Stimulated activated memory B cell treated with anti-CD40 and anti-IgM and Interleukin-4, amounts not matched to agents 10 μg/mL and 1 μg/mL and 100 μg/mL, for 72 hours (primary cell): ENCODE results near the gene GLB1L3.
"Not testable (repeated sequence)": the region's sequence is repeated elsewhere in the genome, so short reads cannot be mapped to it uniquely, and the experiment has no call there.

Experiments used
- ATAC-seq: fragments of 150-1000 bp; cut with Tn5 transposase; 2 replicates; pipeline ENCODE4 v1.10.0; 2021
- H3K27ac Mint-ChIP-seq: one replicate; pipeline ENCODE4 v1.8.0; 2022; ENCODE audit warnings: mild to moderate bottlenecking, mixed read lengths
- H3K27me3 Mint-ChIP-seq: one replicate; pipeline ENCODE4 v1.8.0; 2022; ENCODE audit warnings: mixed read lengths
- H3K36me3 Mint-ChIP-seq: one replicate; pipeline ENCODE4 v1.8.0; 2022; ENCODE audit warnings: mixed read lengths
- H3K4me1 Mint-ChIP-seq: one replicate; pipeline ENCODE4 v1.8.0; 2022; ENCODE audit warnings: mixed read lengths
- H3K4me3 Mint-ChIP-seq: one replicate; pipeline ENCODE4 v1.8.0; 2022; ENCODE audit warnings: mild to moderate bottlenecking, moderate library complexity, mixed read lengths
- H3K9me3 Mint-ChIP-seq: one replicate; pipeline ENCODE4 v1.8.0; 2022; ENCODE audit warnings: mixed read lengths

Gene GLB1L3

DNA sequence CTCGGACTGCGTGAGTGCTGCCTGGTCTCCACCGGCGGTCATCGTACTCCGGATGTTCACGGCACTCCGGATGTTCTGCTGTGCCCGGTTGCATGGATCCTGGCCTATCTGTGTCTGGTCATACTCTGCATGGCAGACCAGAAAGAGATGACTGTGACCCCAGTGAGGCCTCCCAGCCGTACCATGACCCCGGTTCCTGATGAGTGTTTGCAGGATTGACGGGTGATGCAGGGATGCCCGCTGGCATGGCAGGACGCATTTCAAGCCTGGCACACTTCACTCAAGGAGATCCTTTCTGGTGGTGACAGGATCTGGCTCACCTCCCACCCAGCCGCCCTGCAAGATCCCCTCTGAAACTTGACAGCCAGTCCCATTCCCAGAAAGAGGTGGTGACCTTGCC is 61.9 kb downstream of the GLB1L3 start:
- Mint-ChIP-seq H3K27me3 (peaks cover 30% of the 10 kb centered on the region), H3K4me3 (no peak overlapping the region), H3K27ac (no peak overlapping the region), H3K36me3 (no peaks in the 10 kb centered on the region), H3K9me3 (no peaks in the 10 kb centered on the region), H3K4me1 (no peaks in the 10 kb centered on the region)
- no peak for ATAC-seq

DNA sequence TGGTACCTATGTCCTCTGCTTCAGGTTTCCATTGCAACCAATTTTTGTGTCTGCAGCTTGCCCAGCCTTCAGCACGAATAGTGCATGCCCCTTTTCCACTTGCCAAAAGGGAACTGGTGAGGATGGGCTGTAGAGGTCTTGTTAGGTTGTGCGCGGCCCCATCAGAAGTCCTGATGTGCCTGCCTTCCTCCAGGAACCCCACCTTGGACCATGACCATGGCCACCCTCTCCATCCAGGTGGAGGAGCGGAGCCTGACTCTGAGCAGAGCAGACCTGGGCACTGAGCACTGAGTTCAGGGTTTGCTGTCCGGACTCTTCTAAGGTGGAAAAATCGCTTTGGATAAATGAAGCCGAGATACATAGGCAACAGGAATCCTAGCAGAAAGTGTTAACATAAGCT is 62.5 kb downstream of the GLB1L3 start:
- Mint-ChIP-seq H3K4me1 (no peaks in the 10 kb centered on the region), H3K36me3 (no peaks in the 10 kb centered on the region), H3K4me3 (no peak overlapping the region), H3K27me3 (peaks cover 24% of the 10 kb centered on the region), H3K9me3 (no peaks in the 10 kb centered on the region), H3K27ac (no peak overlapping the region)
- no peak for ATAC-seq

DNA sequence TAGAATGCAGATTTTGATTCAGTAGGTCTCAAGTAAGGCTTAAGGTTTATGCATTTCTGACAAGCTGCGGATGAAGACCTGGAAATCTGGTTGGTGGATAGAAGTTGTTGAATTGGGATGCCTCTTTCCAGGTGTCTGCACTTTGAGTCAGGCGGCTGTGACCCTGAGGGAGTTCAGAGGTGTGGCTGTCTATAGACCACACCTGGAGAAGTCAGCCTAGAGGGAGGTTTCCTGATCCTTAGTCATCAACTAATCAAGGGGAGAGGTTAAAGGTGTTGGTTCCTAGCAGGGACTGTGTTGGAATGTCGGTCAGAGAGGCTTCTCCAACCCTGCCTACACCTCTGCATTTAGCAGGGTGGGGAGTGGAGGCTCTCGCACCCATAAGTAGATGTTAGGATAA is 63.6 kb downstream of the GLB1L3 start:
- peaks cover 15% of the 10 kb centered on the region for H3K27me3 Mint-ChIP-seq
- no peaks in the 10 kb centered on the region for H3K9me3 Mint-ChIP-seq
- no peak overlapping the region for H3K4me3 Mint-ChIP-seq
- no peak for ATAC-seq
- H3K36me3 Mint-ChIP-seq: no peaks in the 10 kb centered on the region
- no peaks in the 10 kb centered on the region for H3K4me1 Mint-ChIP-seq
- H3K27ac Mint-ChIP-seq: no peak overlapping the region

DNA sequence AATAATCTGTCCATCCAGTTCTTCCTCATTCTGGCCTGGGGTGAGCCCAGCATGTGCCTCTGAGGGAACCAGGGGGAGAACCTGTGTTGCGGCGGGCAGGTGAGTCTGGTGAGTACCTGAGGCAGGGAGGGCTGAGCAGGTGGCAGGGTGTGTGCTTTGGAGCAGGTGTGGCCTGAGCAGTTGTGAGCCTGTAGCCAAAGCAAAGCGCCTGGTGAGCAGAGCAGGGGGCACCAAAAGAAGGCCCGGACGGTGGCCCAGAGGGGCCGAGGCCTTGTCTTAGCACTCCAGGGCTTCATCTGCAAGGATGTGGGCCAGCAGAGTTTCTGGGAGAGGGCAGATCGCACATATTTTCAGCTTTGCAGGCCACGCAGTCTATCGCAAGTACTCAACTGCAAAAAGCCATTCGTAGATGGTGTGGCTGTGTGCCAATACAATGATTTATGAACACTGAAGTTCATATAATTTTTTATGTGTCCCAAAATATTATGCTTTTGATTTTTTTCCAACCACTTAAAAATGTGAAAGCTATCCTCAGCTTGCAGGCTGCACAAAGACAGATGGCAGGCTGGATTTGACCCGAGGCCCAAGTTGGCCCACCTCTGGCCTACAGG is 64.3 kb downstream of the GLB1L3 start:
- H3K9me3 Mint-ChIP-seq: no peaks in the 10 kb centered on the region
- no peak for ATAC-seq
- no peaks in the 10 kb centered on the region for H3K36me3 Mint-ChIP-seq
- no peaks in the 10 kb centered on the region for H3K4me1 Mint-ChIP-seq
- H3K4me3 Mint-ChIP-seq: no peak overlapping the region
- H3K27ac Mint-ChIP-seq: no peak overlapping the region
- peaks cover 8% of the 10 kb centered on the region for H3K27me3 Mint-ChIP-seq

DNA sequence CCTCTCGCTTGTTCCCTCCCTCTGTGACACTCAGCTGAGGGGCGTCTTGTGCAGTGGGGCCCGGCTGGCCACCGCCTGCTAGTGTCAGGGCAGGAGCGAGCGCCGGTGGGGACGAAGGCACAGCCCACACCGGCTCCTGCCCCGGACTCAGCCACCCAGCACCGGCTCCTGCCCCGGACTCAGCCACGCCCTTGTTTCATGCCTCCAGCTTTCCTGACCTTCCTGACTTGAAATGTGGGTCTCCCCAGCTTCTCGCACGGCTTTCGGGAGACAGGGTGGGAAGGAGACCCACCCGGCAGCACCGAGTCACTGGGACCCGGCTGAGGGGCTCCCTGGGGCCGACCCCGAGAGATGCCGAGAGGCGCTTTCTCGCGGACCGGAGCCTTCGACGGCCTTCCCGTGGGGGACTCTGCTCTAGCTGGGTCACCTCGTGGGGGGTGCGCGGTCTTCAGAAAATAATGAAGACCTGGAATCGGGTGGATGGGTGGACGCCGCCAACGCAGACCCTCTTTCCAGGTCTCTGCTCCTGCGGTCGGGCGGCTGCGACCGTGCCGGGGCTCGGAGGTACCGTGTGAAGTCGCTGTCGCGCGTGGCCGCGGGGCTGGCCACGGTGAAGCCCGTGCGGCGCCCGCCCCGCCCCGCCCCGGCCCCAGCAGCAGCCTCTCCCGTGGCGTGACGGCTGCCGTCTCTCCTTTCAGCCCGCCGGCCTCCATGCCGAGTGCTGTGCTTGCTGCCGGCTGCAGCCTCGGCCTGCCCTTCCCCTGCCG is 65.8 kb downstream of the GLB1L3 start:
- ATAC-seq: no peak
- Mint-ChIP-seq H3K36me3 (no peaks in the 10 kb centered on the region), H3K4me3 (no peak overlapping the region), H3K27me3 (peaks cover 10% of the 10 kb centered on the region), H3K27ac (no peak overlapping the region), H3K4me1 (no peaks in the 10 kb centered on the region), H3K9me3 (no peaks in the 10 kb centered on the region)

DNA sequence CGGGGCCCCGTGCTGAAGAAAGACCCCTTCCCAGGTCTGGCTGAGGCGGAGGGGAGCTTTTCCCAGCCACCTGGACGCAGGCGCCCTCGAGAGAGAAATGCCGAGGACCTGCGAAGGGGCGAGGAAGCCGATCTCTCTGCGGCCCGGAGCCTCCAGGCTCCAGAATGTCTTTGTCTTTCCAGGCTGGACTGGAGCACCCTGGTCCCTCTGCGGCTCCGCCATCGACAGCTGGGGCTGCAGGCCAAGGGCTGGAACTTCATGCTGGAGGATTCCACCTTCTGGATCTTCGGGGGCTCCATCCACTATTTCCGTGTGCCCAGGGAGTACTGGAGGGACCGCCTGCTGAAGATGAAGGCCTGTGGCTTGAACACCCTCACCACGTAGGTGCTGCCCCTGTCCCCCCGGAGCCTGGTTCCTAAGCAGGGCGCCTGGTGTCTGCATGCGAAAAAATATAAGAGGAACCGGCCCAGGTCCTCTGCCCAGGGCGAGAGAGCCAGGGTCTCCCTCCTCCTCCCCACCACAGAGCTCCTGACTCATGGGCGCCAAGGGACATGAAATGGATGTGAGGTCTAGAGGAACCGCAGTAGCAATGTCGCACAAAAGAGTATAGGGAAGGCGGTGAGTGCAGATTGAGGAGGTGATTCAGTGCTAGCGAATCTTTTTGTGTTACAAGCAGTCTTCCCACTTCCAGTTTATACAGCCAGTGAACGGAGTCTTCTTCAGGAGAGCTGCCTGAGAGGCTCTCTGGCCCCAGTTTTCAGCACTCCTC is 66.6 kb downstream of the GLB1L3 start:
- Mint-ChIP-seq H3K27ac (no peak overlapping the region), H3K36me3 (no peaks in the 10 kb centered on the region), H3K9me3 (no peaks in the 10 kb centered on the region), H3K4me1 (no peaks in the 10 kb centered on the region), H3K27me3 (peaks cover 10% of the 10 kb centered on the region), H3K4me3 (no peak overlapping the region)
- ATAC-seq: no peak

DNA sequence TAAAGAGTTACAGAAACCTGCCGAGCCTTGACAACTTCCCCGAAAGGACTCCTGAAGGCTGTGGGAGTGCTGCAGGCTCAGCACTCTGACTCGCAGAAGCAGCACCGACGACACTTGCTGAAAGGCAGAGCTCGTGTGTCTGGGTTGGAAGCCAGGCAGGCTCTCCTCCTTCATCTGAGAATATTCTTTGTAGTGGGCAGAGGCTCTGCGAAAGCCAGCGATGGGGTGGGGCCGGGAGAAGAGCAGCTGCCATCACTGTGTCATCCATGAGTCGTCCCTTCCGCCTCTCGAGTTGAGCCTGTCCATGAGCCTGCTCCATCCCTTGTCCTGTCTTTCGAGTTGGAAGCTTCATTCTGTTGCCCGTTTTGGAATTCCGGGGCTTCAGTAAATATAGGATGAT is 67.5 kb downstream of the GLB1L3 start:
- peaks cover 10% of the 10 kb centered on the region for H3K27me3 Mint-ChIP-seq
- H3K27ac Mint-ChIP-seq: no peak overlapping the region
- H3K36me3 Mint-ChIP-seq: no peaks in the 10 kb centered on the region
- no peak for ATAC-seq
- no peaks in the 10 kb centered on the region for H3K4me1 Mint-ChIP-seq
- no peak overlapping the region for H3K4me3 Mint-ChIP-seq
- no peaks in the 10 kb centered on the region for H3K9me3 Mint-ChIP-seq

DNA sequence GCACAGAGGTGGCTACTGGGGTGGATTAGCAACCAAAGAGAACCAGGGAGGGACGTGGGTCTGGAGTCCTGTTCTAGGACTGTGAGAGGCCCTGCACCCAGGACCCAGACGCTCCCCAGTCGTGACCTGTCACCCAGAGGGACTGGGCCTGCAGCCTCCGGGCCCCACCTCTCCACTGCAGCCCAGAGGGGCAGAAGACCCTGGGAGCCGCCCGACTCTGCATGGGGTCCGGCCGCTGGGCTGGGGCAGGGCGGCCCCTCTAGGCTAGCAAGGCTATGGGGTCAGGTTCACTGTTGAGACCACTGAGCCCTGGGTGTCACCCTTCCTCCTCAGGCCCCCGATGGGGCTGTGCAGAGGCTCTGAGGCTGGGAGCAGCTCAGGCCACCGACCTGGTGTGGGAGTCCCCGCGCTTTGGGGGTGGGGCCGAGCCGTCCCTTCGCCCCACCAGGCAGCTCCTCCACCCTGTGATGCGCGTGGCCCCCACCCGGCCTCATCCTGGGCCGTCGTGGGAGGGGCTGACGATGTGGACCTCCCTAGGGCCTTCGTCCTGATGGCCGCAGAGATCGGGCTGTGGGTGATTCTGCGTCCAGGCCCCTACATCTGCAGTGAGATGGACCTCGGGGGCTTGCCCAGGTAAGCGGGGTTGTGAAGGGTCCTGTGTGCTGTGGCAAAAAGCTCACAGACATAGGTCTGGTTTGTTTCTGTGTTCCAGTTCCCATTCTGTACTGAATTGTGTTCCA is 68.5 kb downstream of the GLB1L3 start:
- not testable (repeated sequence) for H3K4me3 Mint-ChIP-seq, H3K36me3 Mint-ChIP-seq, H3K27ac Mint-ChIP-seq, H3K9me3 Mint-ChIP-seq, H3K4me1 Mint-ChIP-seq
- ATAC-seq: peak; percentile 18
- peaks cover 10% of the 10 kb centered on the region for H3K27me3 Mint-ChIP-seq

DNA sequence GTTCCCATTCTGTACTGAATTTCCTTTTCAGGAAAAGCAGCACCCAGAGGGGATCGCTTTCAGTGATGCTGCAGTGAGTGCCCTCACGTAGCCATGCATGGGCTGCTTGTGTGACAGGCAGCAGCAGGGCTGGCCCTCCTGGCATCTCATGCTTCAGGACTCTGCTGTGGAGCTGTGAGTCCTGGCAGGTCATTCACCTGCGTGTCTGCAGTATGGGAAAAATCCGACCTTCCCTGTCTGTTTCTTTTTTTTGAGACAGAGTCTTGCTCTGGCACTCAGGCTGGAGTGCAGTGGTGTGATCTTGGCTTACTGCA is 69.0 kb downstream of the GLB1L3 start:
- no peaks in the 10 kb centered on the region for H3K9me3 Mint-ChIP-seq
- peaks cover 10% of the 10 kb centered on the region for H3K27me3 Mint-ChIP-seq
- H3K4me3 Mint-ChIP-seq: no peak overlapping the region
- H3K4me1 Mint-ChIP-seq: peaks cover 12% of the 10 kb centered on the region
- no peaks in the 10 kb centered on the region for H3K36me3 Mint-ChIP-seq
- no peak for ATAC-seq
- no peak overlapping the region for H3K27ac Mint-ChIP-seq

DNA sequence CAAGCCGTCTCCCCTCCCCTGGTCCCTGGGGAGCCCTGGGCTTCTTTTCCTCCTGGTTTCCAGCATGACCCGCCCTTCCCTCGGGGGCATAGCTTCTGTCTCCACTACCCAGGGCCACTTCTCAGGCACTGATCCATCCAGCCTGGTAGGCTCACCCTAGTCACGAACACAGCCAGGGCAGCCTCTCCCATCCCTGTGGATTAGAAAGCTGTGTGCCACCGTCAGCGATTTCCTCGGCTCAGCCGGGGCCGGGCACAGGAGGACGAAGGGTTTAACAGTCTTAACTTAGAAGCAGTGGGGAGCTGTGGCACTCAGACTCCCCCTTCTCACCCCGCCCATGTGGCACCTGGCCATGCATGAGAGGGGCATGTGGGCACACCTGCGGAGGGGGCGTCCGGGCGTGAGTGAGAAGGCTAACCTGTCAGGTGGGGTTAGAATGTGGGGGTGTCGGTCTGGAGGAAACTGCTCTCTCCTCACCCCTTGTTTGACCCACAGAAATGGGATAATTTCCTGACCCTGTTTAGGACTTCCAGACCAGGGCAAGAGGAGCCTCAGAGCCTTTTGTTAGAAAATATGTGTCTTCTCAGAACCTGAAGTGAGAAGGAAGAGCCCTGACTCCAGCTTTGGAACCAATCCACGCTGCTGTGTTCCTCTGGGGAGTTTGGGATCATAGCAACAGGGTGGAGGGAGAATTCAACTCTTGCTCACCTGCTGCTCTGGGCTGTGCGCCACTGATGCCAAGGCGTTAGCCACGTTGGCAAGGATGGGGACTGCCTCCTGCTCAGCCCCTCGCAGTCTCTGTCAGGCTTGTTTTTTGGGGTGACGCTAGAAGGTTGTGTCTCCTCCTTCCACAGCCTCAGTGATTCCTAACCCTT is 70.2 kb downstream of the GLB1L3 start:
- Mint-ChIP-seq H3K27ac (no peak overlapping the region), H3K4me3 (no peak overlapping the region), H3K36me3 (no peaks in the 10 kb centered on the region), H3K4me1 (peaks cover 18% of the 10 kb centered on the region), H3K9me3 (no peaks in the 10 kb centered on the region), H3K27me3 (peaks cover 10% of the 10 kb centered on the region)
- no peak for ATAC-seq

DNA sequence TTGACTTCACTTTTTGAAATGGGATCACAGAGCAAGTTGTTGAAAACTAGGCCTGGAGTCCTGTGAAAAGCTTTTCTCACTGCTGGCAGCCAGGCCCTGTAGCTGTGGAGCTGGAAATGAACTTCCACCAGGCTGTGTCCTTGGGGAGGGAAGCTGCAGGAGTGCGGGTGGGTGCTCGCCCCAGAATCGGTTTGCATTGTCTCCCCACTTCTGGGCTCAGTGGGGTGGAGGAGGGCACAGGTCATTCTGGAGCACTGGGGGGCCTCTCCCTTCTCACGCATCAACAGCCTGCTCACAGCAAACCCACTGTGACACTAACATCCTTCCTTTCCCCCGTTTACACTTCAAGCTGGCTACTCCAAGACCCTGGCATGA is 70.8 kb downstream of the GLB1L3 start:
- H3K27me3 Mint-ChIP-seq: peaks cover 10% of the 10 kb centered on the region
- H3K9me3 Mint-ChIP-seq: no peaks in the 10 kb centered on the region
- ATAC-seq: no peak
- H3K4me3 Mint-ChIP-seq: no peak overlapping the region
- H3K4me1 Mint-ChIP-seq: peaks cover 18% of the 10 kb centered on the region
- H3K36me3 Mint-ChIP-seq: no peaks in the 10 kb centered on the region
- H3K27ac Mint-ChIP-seq: no peak overlapping the region

DNA sequence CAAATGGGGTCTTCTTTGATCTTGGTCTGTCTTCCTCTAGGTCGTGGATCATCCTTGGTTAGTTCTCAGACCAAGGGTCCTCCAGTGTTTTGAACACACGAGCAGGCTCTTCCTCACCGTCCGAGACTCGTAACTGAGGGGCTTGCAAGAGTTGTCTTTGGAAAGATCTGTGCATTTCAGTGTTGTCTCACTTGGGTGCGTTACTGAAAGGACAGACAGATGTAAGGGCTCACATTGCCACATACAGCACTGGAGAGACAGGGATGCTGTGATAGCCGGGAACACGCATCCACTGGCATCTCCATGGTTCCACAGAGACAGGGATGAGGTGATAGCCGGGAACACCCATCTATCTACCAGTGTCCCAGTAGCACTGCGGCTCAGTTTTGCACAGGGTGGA is 71.3 kb downstream of the GLB1L3 start:
- H3K4me3 Mint-ChIP-seq: no peak overlapping the region
- H3K27ac Mint-ChIP-seq: no peak overlapping the region
- H3K27me3 Mint-ChIP-seq: peaks cover 10% of the 10 kb centered on the region
- no peaks in the 10 kb centered on the region for H3K9me3 Mint-ChIP-seq
- ATAC-seq: no peak
- no peaks in the 10 kb centered on the region for H3K36me3 Mint-ChIP-seq
- peaks cover 18% of the 10 kb centered on the region for H3K4me1 Mint-ChIP-seq

DNA sequence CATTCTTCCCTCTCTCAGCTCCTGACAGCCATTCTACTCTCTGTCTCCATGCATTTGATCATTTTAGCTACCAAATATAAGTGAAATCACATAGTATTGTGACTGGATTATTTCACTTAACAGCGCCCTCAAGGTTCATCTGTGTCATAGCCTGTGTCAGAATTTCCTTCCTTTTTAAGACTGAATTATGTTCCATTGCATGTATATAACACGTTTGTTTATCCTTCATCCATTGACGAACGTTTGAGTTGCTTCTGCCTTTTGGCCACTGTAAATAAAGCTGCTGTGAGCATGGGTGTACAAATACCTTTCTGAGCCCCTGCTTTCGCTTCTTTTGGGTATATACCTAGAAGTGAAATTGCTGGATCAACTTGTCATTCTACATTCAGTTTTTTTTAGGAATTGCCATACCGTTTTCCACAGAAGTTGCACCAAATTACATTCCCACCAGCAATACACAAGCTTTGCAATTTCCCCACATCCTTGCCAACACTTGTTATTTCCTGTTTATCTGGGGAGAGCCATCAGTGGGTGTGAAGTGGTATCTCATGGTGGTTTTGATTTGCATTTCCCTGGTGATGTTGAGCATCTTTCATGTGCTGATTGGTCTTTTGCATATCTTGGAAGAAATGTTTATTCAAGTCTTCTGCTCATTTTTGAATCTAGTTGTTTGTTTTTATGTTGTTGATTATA is 73.1 kb downstream of the GLB1L3 start:
- H3K9me3 Mint-ChIP-seq: peaks cover 2% of the 10 kb centered on the region
- ATAC-seq: no peak
- H3K4me1 Mint-ChIP-seq: peaks cover 18% of the 10 kb centered on the region
- no peak overlapping the region for H3K4me3 Mint-ChIP-seq
- peak overlapping the region; percentile 65 for H3K27ac Mint-ChIP-seq
- H3K27me3 Mint-ChIP-seq: peaks cover 10% of the 10 kb centered on the region
- no peaks in the 10 kb centered on the region for H3K36me3 Mint-ChIP-seq

DNA sequence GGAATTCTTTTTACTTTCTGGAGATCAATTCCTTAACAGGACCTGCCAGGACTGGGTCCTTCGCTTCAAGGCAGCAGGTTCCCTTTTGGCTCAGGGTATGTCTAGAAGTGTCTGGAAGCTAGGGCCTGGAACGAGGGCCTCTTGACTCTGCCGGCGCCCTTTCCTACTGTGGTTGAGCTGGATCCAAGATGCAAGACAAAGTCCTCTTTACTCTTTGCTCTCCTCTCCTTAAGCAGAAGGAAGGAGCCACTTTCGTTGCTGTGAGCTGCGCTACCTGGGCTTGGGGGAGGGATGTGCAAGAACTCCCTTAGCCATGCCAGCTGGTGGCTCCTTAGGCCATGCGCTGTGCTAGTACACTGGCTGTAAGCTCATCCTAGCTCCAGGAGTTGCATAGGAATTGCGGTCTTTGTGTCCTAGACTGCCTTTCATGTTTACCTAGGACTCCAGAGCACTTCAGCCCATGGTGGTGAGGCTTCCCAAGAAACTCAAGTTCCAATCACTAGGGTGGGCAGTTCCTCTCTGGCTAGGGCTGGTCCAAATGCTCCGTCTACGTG is 73.7 kb downstream of the GLB1L3 start:
- no peak for ATAC-seq
- Mint-ChIP-seq H3K9me3 (peaks cover 4% of the 10 kb centered on the region), H3K4me3 (no peak overlapping the region)

More for the DNA sequence above, 73.7 kb downstream of the GLB1L3 start:
- peaks cover 18% of the 10 kb centered on the region for H3K4me1 Mint-ChIP-seq
- H3K36me3 Mint-ChIP-seq: no peaks in the 10 kb centered on the region
- H3K27ac Mint-ChIP-seq: peak overlapping the region; percentile 65
- peaks cover 15% of the 10 kb centered on the region for H3K27me3 Mint-ChIP-seq
